GM03348 (cell line): ENCODE measurements around the gene MGLL.
A peak's percentile ranks its signal among the peaks of the same experiment; 100 is the strongest.

Source experiments
- DNase-seq: peaks from one replicate; pipeline ENCODE4 v3.0.0; 2012; ENCODE audit warnings: low spot score

The MGLL gene

DNA sequence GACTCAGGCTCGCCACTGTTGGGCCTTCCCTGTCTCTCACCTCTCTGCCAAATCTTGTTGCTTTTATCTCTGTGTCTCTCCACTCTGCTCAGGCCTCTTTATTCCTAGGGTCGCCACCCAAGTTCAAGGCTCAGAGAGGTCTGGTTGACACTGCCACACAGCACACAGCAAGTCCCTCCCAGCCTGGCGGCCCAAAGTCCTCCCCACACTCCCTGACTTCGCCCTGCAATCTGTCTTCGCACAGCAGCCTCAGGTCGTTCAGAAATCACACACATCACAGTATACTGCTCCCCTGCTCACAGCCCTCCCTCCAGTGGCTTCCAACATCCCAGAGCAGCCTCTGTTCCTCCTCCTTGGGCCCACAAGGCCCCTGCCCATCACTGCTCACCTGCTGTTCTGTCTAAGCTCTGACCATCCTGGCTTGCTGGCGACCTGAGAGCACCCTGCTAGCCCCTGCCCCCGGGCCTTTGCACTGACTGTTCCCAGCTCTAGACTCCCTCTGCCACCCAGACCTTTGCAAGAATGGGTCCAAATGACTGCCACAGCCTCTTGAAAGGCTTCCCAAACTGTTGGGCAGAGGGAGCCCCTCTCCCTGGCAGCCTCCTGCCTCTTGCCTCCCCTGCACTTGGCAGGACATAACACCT is 48.4 kb downstream of the MGLL start:
- no peak for DNase-seq

DNA sequence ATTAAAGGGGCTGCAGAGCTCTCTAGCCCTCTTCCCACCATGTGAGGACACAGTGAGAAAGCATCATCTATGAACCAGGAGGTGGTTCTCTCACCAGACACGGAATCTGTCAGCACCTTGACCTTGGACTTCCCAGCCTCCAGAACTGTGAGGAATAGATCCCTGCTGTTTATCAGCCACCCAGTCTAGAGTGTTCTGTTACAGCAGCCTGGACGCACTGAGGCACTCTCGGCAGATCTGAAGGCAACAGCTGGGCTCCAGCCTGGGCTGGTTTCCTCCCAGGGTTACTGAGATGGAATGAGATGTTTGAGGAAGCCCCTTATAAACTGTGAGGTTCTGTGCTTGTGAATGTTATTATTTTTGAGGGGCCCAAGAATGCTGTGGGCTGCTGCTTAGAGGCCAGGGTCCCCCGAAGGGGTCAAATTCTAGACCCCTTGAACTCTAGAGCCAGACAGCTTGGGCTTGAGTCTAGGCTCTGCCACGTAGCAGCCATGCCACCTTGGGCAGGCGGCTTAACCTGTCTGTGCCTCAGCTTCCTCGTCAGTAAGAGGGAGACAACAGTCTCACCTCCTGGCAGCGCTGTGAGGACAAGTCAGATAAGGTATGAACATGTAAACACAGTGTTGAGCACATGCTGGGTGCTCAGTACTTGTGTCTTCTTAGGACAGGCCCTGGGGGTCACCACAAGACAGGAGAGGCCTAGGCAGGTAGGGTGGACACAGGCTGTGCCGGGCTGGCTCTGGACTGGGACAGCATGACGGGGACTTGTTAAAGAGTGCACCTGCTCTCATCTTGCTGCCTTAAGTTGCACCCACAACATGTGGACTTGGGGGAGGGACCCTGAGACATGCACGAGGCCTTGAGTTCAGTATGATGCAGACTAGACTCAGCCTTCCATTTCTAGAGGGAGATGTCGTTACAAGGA is 49.2 kb downstream of the MGLL start:
- DNase-seq: no peak

DNA sequence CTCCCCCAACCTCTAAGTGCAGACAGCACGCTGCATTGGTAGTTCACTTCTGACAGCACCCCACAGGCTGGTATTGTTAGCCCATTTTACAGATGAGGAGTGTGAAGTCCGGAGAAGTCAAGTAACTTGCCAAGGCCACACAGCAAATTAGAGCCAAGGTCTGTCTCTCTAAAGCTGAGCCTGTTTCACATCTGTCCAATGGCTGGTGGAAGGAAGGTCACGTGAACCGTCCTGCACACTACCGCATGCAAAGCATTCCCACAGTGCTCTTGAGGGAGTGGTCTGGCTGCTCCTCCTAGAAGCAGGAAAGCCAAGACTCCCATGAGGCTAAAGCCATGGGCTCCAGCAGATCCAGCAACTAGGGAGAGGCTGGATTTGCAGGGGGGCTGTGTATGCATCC is 50.0 kb downstream of the MGLL start:
- DNase-seq: no peak

DNA sequence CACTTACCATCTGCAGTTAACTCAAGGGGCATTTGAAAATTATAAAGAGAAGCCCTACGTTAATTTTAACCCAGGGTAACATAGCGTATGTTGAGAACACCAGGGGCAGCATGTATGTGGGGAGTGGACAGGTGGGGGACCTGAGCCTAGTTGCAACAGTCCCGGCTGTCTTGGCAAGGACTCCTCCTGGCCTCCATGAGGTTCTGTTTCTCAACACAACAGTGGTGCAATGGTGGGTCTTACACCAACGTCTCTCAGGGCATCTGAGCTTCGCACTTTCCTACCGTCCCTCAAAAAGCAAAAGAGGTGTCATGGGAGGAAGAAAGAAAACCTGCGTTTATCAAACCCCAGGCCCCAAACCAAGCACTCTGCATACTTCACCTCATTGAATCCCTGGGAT is 50.6 kb downstream of the MGLL start:
- DNase-seq: no peak

DNA sequence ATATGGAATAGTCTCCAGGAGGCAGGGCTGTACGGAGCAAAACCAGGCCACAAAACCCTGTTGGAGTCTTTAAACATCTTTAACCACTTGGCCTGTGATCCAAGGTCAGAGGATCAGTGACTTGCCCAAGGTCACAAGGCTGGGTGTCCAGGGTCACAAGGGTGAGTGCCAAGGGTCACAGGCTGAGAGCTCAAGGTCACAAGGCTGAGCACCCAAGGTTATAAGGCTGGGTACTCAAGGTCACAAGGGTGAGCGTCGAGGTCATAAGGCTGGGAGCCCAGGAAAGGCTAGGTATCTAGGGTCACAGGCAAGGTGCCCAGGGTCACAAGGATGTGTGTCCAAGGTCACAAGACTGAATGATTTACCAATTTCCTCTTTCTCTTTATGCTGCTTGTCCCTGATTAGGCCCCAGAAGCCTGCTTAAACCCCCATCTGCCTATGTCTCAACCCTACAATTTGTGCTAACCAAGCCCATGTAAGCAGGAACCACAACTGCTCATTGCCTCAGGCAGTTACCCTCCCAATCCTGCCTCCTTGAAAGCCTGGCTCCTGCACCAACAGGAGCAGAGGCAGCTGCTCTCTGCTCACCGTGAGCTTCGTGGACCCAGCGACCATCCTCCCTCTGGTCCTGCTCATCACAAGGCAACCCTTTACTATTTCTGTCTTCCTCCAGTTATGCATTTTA is 51.5 kb downstream of the MGLL start:
- no peak for DNase-seq

DNA sequence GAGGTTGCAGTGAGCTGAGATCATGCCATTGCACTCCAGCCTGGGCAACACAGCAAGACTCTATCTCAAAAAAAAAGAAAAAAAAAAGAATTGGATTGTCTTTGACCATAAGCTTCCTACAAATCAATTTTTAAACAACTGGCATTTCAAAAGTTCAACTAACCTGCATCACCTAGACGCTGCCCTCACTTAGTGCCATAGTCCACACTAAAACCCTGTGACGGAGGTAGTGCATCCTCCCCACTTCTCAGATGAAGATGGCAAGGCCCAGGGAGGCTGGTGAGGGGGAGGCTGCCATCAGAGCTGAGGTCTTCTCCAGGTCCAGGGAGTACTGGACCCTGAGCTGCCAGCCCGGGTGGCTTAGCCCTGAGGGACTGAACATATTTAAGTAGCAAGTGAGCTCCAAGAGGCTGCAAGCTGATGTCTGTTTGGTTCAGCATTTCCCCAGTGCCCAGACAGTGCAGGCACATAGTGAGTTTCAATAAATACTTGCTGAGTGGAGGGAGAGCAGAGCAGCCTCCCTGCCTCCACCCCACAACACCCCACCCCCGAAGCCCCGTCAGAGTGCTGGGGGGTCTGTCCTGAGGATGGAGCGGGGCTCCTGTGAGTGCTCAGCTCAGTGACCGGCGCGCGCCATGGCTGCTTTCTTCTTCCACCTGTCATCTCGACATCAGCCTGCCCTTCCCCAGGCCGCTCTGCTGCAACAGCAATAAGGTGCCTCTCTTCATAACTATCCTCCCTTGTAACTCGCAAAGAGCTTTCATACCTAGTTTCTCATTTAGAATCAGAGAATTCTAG is 52.8 kb downstream of the MGLL start:
- DNase-seq: no peak

DNA sequence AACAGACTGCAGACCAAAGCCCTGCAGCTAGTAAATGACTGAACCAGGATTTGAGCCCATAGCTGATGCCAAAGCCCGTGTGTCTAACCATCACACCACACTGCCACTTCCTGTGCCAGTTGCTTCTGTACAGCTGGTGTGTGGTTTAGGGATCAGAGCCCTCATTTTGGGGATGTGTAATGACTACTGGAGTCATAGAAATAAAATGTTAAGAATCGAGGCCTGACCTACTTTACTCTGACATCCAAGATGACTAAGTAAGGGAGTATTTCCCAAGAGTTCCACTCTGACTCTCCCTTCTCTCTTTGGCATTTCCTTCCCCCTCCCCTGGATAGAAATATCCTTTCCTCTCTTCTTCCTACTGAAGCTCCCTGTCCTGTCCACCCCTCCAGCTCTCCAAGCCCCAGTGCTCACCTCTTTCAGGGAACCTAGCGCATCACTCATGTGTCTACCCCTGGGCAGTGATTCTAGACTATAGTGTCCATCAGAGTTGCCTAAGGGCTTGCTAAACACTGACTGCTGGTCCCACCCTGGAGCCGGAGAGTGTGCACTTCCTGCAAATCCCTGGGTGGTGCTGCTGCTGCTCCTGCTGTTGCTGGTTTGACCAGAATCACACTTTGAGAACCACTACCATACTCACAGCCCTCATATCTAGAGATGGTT is 53.8 kb downstream of the MGLL start:
- DNase-seq: peak; percentile 92

DNA sequence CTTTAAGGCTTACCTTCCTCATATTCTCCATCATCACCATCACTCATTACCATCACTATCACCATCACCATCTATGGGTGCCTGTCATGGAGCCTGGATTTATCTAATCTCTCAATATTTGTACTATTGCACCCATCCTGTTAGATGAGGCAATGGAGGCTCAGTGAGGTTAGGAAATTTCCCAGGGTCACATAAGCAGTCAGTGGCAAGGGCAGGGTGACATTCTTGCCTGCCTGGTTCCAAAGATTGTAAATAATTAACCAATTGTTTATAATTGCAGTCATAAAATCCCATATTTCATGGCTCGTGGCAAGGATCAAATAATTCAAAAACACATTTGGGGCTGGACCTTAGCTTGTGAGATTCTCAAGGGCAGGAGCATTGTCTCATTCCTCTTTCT is 55.2 kb downstream of the MGLL start:
- DNase-seq: no peak

DNA sequence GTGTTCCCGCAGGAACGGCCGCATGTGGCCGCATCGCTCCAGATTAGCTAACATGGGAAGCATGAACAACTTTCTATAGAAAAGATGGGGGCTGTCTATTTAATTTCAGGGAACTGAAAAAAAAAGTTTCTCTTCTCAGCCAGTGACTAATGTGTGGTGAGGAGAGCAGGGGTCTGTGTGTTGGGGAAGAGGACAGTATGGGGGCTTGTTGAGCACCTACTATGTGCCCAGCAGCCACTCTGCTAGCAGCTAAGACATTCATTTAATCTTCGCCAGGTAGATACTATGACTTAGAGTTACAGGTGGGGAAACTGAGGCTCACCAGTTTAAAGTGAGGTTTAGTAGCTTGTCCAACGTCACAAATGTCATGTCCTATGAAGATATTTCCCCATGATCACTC is 56.6 kb downstream of the MGLL start:
- no peak for DNase-seq

DNA sequence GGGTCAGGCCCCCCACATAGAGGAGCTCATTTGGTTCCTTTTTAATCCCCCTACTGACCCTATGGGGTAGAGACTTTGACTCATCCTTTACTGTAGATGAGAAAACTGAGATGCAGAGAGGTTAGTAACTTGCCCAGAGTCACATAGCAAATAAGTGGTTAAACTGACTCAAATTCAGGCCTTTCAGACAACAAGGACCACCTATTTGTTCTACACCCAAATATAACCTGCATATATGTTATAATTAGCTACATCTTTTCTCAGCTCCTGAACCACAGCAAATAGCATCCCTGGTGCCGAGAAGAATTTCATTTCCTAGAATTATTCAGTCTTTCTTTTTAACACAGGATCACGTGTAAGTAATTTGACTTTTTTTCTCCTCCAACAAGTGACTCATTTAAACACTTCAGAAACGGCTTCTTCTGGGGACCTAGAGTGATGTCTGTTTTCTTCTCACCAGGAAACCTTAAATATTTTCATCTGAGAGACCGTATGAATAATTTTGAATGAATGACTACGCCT is 57.4 kb downstream of the MGLL start:
- peak; percentile 38 for DNase-seq

DNA sequence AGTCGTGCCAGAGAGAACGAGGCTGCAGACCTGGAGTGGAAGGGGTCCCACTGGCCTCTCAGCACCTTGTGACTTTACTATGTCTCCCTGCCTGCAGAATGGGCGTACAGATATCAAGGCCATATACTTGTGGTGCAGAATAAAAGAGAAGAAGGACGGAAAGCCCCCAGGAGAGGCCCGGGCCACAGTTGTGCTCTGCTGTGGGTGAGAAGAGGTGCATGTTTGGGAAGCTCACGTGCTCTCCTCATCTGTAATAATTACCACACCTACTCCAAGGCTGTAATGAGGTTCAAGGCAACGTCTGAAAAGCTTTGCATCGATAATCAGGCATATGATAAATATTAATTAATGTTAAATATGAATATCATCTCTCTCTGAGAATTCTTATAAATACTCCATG is 58.0 kb downstream of the MGLL start:
- DNase-seq: no peak

DNA sequence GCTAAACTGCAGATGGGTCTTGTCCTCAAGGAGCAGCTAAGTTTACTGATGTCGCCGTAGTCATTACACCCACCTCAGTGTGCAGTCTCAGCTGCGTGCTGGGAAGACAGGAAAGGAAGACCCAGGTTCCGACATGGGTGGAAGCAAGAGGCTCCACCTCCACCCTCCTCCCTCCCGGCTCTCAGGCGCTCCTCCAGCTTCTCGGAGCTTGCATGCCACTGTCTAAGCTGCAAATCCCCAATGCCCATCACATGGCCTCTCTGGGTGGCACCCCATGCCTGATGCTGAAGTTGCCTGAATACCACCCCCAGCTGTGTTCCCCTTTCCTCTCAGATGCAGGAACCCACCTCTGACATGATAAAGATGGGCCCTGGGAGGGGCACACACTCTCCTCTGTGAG is 58.5 kb downstream of the MGLL start:
- no peak for DNase-seq

DNA sequence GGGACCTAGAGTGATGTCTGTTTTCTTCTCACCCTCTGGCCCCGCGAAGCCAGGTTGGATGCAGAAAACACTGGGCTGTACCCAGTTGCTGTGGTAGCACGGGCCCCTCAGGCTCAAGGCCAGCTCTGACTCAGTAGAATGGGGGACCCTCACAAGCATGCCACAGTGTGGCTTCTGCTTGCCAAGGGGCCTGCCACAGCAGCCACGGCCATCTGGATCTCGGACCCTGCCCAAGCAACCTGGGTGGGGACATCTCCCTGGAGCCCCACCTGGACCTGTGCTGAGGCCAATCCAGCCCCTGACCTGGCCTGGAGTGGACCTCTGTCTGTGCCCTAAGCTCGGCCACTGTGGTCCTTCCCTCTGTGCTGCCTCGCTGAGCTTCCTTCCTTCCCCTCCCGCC is 59.0 kb downstream of the MGLL start:
- DNase-seq: no peak

DNA sequence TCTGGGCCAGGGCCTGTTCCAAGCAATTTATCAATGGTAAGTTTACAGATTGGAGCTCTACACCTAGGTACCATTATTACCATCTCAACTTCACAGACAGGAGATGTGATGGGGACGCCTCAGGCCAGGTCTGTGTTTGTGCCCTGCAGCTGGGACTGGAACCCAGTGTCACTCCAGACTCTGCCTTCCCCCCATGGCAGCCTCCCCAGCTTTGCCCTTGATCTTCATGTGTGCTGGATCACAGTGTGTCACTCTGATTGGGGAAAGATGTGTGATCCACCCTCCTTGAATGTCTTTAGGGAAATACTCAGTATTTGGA is 59.6 kb downstream of the MGLL start:
- DNase-seq: no peak

DNA sequence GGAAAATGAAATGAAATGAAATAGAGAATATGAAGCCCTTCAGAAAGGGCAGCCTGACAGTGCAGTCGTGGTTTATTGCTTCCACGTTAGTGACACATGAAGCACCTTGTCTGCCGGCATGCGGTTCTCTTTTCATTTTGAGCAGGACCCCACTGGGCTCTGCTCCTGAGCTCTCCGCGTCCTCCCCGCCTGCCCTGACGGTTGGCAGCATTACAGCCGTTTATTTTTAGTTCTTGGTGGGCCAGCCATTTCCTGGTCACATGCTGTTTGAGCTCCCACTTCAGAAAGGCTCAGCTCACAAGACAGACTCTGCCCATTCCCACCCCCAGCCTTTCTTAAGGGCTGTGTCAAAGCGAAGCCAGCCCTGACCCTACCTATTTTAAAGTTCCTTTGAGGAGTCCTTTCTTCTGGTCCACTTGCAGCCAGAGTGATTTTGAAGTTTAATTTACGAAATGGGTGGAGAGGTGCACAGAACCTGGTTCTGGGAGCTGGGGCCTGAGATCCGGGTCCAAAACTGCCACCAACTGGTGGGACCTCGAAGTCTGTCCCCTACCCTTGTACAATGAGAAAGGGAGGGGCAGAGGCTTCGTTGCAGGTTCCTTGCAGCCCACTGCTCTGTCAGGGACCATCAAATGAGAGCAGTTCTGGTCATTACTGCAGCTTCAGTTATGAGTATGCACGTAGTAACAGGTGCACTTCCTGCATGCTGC is 60.1 kb downstream of the MGLL start:
- DNase-seq: no peak

DNA sequence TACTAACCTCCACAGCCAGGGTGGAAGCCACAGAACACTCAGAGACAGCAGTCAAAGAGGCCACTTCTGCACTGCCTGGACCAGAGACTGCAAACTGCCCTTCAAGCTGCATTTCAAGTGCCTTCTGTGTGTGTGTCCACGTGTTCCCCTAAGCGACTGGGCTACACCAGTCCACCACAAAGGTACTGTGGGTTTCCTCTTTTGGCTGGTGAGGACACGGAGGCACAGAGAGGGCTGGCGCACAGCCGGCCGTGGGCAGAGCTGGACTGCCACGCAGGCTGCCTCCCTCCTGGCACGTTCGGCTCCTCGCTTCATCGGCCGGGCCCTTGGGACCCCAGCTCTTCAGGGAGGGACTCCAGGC is 60.9 kb downstream of the MGLL start:
- DNase-seq: no peak

DNA sequence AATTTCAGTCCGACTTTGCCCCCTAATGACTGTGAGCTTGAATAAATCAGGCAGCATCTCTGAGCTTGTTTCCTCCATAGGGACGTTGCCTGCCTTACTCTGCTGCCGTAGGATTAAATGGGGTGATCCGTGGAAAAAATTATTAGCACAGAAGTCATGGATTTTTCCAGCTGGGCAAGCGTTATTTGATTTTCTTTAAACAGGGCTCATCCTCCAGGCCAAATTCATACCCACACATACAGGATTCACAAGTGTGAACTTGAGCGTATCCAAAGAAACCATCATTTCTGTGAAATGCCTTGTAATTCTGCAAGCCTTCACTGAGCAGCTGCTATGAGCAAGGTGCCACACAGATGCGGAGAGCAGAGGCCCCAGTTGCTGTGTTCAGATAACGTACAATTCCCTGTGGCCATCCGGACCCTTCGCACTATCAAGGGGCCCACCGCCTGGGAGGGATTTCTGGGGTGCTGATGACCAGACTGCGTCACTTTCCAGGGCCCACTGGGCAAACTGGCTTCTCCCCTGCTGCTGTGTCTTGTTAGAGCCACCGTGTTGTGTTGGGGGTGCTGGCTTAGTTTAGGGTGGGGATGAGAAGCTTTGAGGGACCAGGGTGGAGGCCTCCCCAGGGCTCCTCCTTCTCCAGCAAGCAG is 61.4 kb downstream of the MGLL start:
- DNase-seq: no peak

DNA sequence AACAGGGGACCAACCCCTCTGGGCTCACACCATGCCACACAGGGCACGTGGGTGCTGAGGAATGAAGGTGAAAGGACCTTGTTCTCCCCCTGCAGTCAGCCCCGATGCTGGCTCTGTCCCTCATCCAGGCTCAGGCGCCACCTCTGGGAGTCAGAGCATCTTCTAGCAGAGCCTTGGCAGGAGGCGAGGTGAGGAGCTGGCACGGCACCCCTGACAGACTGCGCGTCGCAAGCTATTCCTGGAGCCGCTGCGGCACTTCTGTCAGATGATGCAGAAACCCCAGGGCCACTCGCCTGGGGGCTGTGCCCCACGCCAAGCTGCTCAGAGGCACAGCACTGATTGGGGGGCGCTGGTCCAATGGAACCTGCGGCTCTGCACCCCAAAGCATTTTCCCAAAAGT is 62.0 kb downstream of the MGLL start:
- no peak for DNase-seq

DNA sequence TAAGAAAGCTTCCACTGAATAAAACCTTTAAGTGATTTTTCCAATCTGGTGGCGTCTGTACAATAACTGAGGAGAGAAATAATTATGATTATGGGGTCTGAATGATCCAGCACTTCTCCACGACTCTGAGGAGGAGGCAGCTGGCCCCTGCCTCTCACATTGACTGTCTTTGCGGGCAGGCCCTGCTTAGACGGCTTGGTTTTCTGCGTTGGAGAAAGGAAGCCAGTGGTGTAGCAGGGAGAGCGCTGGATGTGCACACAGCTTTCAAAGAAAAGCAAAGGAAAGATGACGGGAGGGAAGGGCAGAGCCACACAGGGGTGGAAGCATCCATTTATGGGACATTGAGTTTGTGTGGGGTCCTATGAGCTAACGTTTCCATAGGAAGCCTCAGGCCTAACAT is 62.5 kb downstream of the MGLL start:
- no peak for DNase-seq

DNA sequence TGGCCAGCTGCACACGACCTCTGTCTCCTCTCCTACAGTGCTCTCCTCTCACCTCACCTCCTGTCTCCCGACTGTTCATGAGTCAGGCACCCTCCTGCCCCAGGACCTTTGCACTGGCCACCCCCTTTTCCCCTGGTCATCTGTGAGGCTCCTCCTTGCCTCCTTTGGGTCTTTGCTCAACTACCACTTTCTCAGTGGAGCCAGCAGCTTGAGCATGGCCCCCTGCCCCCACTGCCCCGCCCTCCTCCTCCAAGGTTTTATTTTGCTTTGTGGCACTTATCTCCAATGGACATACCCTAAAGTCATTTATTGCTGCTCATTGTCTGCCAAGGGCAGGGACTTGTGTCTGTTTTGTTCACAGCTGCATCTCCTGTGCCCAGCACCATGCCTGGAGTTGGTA is 64.3 kb downstream of the MGLL start:
- DNase-seq: no peak

DNA sequence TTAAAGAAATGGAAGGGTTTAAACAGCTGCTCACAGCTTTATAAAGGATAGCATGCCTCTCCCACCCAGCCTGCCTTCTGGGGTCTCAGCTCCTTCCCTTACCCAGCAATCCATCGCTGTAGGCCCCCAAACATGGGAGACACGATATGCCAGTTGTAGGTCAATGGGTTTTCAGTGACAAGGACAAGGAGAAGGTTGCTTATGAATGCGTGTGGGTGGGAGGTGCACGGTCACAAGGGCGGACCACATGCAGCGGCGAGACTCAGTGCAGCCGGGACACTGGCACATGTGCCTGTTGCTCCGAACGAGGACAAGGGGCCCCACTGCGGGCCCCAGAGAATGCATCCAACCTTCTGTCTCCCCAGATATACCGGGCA is 67.0 kb downstream of the MGLL start:
- no peak for DNase-seq
